ENCODE results near the gene POLR3GL. TPM values are rescaled to one million over a fixed set of nuclear protein-coding genes. Genes with fewer than 3 reads are reported as not detected.
A peak's percentile ranks its signal among the peaks of the same experiment; 100 is the strongest.

Gene POLR3GL
- total RNA-seq, 1 donor from 2014 or later, result 16.2 TPM

GRCh38 chr1:145949219-145949618, 15.3 kb upstream of the POLR3GL start:
- DNase-seq, result no peak

DNA sequence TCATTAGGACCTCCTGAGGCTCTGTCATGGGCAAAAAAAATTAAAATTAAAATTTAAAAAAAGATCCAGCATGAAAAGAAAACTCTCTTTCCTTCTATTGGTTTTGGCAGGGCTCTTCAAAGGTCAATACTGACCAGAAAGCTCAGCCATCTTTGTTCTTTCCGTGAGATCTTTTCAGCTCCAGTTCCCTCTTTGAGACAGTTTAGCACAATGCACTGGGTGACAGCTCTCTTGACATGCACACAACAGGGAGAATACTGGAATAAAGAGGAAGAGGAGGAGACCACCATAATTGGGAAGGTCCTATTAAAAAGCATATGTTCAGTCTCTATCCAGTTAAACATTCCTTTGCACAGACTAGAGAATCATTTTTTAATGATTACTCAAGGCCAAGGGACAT, 13.0 kb upstream of the POLR3GL start:
- no peak for DNase-seq

DNA sequence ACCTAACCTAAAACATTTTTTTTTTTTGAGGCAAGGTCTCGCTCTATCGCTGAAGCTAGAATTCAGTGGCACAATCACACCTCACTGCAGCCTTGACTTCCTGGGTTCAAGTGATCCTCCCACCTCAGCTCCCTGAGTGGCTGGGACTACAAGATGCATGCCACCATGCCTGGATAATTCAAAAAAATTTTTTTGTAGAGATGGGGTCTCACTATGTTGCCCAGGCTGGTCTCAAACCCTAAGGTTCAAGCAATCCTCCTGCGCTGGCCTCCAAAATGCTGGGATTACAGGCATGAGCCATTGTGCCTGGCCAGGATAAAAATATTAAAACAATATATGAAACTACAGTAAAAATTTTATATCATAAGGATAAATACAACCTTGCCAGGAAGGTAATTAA, 11.6 kb upstream of the POLR3GL start:
- DNase-seq, result no peak

DNA sequence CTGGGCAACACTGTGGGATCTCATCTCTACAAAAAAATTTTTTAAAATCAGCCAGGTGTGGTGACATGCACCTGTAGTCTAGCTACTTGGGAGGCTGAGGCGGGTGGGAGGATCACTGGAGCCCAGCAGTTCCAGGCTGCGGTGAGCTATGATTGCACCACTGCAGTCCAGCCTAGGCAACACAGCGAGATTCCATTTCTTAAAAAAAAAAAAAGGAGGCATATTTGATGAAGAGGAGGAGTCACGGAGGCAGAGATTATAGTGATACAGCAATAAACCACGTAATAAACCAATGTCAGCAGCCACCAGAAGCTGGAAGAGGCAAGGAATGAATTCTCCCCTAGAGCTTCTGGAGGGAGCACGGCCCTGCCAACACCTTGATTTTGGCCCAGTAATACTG, 10.6 kb upstream of the POLR3GL start:
- DNase-seq, result no peak

DNA sequence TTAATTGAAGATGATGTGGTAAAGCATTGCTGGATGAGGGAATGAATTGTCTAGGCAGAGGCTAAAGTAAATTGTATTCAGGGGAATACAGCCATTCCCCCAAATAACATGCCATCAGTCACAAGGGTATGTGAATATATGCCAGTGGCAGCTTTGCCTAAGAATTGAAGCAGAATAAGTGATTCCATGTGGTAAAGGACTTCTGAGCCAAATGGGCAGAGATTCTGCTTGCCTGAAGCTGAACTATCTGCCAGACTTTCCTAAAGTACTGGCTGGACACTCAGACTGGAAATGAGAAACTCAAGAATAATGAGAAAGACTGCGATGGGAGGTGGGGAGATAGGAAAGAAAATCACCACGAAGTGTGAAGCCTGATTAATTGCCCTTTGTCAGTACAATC, 9.1 kb upstream of the POLR3GL start:
- DNase-seq, result no peak

- DNase-seq, result no peak
Measured at GRCh38 chr1:145956361-145956760, 8.1 kb upstream of the POLR3GL start.

- no peak for DNase-seq
Measured at GRCh38 chr1:145956781-145957442, 7.6 kb upstream of the POLR3GL start.

GRCh38 chr1:145957443-145958319, 6.8 kb upstream of the POLR3GL start, which contains the start of gene LIX1L:
Gene LIX1L, minus strand, starts transcription at chr1:145958017. Its CDS starts 90 bp downstream, at chr1:145957927.
- peak; percentile 95 for DNase-seq

- no peak for DNase-seq
Measured at GRCh38 chr1:145958734-145959133, 5.8 kb upstream of the POLR3GL start.

DNA sequence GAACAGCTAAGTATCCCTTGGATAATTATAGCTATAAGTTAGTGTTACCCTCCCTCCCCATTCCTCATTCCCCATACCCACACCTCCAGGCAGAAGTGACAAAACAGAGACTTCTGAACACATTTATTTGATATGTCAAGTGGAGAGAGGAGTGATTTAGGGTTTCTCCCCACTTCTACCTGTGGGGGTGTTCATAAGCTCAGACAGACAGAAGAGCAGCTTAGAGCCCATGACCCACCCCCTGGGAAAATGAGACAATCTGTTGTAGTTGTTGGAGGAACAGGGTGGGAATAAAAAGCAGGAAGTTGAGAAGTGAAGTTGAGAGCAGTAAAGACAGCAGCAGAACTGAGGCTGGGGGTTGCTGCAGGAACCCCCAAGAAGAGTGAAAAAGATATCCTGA, 5.2 kb upstream of the POLR3GL start:
- no peak for DNase-seq

DNA sequence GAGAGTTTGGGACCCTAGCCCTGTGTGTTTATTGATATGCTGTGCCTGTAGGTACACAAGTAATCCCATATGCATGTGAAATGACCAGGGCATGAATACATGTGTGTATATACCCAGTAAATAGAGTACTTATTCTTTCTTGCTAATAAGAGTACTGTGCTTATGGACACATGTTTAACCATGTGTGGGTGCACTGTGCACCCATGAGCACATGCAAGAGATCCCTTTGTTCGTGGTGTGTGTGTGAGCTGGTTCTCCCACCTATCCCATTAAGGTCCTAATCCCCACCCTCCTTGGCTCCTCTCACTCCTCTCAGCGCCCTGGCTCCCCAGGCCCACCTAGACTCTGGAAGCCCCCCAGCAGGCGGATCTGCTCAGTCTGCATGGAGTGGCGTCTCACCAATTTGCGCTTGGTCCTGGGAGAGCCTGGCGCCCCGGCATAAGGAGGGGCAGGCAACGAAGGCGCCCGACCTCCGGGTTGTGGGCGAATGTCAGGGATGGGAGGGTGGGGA, 4.5 kb upstream of the POLR3GL start:
- no peak for DNase-seq

- DNase-seq, result peak; percentile 46
Measured at GRCh38 chr1:145960468-145961108, 3.9 kb upstream of the POLR3GL start.

DNA sequence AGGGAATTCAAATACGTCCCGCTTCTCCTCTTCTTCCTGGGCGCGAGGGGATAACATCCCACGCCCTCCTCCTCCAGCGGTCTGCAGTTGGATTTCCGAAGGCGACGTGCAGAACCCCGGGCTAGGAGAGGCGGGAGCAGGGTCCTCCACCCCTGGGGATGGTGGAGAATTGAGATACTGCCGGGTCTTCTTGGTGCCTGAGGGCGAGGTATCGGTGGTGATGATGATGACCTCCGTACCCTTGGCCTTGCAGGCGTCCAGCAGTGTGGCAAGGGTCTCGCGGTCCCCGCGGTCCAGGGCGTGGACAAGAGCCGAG, 3.4 kb upstream of the POLR3GL start:
- DNase-seq, result no peak

GRCh38 chr1:145961425-145962156, 2.9 kb upstream of the POLR3GL start:
- DNase-seq, result peak; percentile 64

DNA sequence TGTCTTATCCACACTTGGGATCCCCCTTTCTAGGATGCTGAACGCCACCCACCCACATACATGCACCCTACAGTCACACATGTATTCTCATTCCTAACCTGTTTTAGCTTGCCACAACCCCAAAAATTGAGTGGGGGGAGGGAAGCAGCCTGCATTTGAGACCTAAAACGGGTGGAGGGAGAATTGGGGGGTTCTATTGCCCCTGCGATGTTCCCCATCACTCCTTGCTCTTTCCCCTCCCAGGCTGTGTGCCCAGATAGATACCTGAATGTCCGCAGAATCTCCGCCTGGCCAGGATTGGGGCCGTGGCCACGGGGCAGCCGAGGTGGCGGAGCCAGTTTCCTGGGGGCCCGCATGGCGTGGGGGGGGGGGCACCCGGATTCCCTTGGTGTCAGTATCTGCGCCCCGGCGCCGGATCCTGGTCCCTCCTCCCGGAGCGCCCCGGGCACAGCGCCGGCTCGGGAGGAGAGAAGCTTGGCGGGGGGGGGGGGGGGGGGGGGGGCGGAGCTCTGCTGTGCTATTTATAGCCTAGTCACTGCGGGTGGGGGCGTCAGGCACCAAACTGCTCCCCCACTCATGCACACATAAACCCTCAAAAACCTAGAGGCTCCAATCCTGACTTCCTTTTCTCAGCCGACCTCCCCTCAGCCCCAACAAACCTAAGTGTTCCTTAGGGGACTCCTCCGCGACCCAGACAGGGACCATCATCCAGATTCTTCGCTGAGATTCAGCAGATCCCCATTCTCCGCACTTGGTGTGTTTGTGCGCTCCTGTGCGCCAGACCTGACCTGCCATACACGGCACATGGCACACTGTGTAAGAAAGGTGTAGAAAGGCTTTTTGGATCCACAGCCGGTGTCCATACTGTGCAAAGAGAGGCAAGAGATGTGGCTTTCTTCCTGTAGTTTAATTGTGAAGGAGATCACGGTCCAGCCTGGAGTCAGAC, 2.1 kb upstream of the POLR3GL start:
- DNase-seq, result peak; percentile 76

- no peak for DNase-seq
Measured at GRCh38 chr1:145963265-145964019, 1.0 kb upstream of the POLR3GL start.

DNA sequence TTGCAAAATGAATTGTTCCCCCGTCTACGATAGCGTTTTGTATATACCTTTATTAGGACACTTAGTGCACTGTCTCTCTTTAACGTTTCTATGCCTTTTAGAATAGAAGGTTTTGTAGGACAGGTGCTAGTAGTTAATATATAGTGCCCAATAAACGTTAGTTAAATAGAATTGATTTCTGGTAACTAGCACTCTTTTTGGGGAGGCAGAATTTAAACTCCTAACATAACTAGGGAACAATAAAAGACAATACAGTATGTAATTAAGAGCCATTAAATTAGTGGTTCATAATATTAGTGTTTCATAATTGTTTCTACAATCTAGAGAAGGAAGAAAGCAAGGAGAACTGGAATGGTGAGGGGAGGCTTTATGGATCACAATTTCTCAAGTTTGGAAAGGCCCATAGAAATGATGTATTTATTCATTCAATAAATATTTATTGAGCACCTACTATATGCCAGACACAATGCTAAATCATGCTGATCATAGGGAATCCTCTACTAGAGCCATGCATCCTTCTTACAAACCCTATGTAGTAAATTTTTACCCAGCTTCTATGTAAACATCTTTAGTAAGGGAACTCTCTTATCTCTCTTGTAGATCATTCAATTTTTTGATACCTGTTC, 742 bp downstream of the POLR3GL start:
- no peak for DNase-seq

DNA sequence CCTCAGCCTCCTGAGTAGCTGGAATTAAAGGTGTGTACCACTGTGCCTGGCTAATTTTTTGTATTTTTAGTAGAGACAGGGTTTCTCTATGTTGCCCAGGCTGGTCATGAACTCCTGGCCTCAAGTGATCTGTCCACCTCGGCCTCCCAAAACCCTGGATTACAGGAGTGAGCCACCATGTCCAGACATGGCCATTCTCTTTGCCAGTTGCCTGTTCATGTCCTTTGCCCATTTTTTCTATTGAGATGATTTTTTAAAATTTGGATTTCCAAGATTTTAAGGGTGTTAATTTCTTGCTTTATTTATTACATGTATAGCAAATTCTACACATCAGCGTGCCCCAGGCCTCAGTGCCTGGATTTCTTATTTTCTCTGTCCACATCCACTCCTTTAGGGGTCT, 2.8 kb downstream of the POLR3GL start:
- no peak for DNase-seq

- no peak for DNase-seq
Measured at GRCh38 chr1:145972580-145972979, 8.1 kb downstream of the POLR3GL start.

GRCh38 chr1:145974721-145975120, 10.2 kb downstream of the POLR3GL start:
- DNase-seq, result no peak
